Endothelial cell of umbilical vein (primary cell): Measurements from ENCODE around the gene MGAT5.

Experiments
- EZH2 ChIP-seq: IDR thresholded peaks from 2 replicates; pipeline ENCODE4 v1.6.1; 2012; ENCODE audit warnings: borderline replicate concordance, low read depth, mild to moderate bottlenecking, moderate library complexity, low read length, inconsistent platforms; ENCODE audit not compliant: severe bottlenecking
- FOS ChIP-seq: IDR thresholded peaks from 2 replicates; pipeline ENCODE4 v1.6.1; 2011; ENCODE audit warnings: mild to moderate bottlenecking, low read length, moderate library complexity, borderline replicate concordance; ENCODE audit not compliant: insufficient read depth
- JUN ChIP-seq: IDR thresholded peaks from 2 replicates; pipeline ENCODE4 v1.6.1; 2011; ENCODE audit warnings: borderline replicate concordance, low read depth; ENCODE audit not compliant: insufficient read length, insufficient read depth
- POLR2A ChIP-seq: IDR thresholded peaks from 2 replicates; pipeline ENCODE4 v1.6.1; 2012; ENCODE audit warnings: low read depth, mild to moderate bottlenecking, control low read depth, low read length
- TF ChIP-seq, protein P1 (sequence below): IDR thresholded peaks from 2 replicates; pipeline ENCODE4 v1.6.1; 2011; ENCODE audit not compliant: insufficient read depth, insufficient read length
- TF ChIP-seq, protein P2 (sequence below), 2 donors: IDR thresholded peaks; 1 replicate in 1 of 2; 2 replicates in 1 of 2; pipeline ENCODE4 v1.5.1; 2011; ENCODE audit warnings: low read length in 2 of 2, mild to moderate bottlenecking in 2 of 2, moderate library complexity in 2 of 2, control low read depth in 1 of 2, inconsistent platforms in 1 of 2, low read depth in 1 of 2; ENCODE audit not compliant: insufficient read depth in 1 of 2; ENCODE audit errors: extremely low read depth in 1 of 2

DNA sequence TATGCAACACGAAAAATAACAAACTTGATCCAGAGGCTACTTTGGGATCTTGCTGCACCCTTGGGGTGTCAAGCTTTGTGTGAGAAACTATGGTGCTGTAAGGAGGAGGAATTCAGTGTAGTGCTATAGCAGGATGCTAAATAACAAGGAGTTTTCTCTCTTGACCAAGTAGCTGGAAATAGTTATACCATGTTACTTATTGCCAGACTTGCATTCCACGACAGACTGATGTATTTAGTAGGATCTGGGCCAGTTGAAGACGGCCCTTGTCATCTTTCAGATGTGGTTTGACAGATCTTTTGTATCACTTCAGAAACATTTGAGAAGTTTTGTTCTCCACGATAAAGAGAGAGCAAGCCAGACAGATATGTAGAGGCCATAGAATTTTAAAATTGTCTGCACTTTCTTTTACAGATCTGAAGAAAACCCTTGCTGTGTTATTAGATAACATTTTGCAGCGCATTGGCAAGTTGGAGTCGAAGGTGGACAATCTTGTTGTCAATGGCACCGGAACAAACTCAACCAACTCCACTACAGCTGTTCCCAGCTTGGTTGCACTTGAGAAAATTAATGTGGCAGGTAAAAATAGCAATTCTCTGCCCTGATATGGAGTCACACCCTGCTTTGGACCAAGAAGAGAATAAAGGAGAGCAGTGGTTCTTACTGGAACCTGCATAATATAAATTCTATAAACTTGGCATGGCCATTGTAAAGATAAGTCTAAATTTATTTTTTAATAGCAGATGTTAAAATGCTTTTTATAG is 16.3 kb downstream of the MGAT5 start:
- TF ChIP-seq, protein P1, sequence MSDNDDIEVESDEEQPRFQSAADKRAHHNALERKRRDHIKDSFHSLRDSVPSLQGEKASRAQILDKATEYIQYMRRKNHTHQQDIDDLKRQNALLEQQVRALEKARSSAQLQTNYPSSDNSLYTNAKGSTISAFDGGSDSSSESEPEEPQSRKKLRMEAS, result no peak
- TF ChIP-seq POLR2A (no peak), FOS (no peak), JUN (no peak), EZH2 (no peak)
- TF ChIP-seq, protein P2, sequence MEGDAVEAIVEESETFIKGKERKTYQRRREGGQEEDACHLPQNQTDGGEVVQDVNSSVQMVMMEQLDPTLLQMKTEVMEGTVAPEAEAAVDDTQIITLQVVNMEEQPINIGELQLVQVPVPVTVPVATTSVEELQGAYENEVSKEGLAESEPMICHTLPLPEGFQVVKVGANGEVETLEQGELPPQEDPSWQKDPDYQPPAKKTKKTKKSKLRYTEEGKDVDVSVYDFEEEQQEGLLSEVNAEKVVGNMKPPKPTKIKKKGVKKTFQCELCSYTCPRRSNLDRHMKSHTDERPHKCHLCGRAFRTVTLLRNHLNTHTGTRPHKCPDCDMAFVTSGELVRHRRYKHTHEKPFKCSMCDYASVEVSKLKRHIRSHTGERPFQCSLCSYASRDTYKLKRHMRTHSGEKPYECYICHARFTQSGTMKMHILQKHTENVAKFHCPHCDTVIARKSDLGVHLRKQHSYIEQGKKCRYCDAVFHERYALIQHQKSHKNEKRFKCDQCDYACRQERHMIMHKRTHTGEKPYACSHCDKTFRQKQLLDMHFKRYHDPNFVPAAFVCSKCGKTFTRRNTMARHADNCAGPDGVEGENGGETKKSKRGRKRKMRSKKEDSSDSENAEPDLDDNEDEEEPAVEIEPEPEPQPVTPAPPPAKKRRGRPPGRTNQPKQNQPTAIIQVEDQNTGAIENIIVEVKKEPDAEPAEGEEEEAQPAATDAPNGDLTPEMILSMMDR (IDR thresholded peaks at IDR 0.05; ENCODE audit: extremely low read depth in 1 of 2, insufficient read depth in 1 of 2, low read depth in 1 of 2, low read length in 2 of 2), result no peak
